GM19238 (cell line): ENCODE results near the gene GRIK5.

ENCODE experiments used
- DNase-seq: peaks from one replicate; pipeline ENCODE4 v3.0.0; 2011; ENCODE audit warnings: low spot score; ENCODE audit not compliant: insufficient read length

GRIK5 gene

DNA sequence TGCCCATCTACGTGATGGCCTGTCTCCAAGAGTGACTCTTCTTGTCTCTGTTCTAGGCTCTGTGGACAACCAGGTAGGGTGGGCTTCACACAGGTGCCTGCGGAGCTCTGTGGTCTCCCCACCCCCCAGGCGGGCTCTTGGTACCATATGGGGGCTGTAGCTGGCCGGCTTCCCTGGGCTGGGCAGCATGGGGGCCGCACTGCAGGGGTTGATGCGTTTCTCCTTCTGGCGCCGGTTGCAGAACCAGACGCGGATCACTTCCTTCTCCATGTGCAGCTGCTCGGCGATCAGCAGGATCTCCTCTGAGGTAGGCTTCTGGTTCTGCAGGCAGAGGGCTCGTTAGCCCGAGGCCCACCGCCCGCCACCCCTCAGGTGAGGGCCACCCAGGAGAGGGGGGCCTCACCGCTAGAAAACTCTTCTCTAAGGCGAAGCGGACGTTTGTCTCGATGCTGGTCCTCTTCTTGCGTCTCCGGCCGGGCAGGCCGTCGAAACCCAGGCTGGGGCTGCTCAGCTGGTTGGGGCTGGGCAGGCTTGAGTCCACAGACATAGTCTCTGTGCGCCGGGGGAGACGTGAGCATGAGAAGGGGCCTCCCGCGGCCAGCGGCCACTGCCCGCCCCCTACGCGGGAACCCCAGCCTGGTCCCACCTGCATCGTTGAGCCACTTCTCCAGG, 25.3 kb upstream of the GRIK5 start:
- no peak for DNase-seq

GRCh38 chr19:42093926-42094325, 23.9 kb upstream of the GRIK5 start:
- DNase-seq, result no peak

DNA sequence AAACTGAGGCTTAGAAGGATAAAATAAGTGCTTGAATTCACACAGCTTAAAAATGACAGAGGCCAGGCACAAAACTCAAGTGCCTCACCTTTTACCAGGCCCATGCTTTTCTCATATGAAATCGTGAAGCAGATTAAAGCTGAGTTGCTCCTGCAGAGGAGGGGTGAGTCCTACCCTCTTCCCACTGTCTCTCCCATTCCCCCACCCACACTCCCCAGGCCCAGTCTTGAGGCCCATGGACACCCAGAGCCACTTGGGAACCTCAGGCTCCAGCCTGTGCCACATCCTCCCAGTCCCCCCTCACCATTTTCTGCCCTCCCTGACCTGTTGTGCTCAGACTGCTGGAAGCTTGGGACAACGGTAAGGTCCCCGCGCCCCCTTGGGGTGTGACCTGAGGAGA, 23.5 kb upstream of the GRIK5 start:
- DNase-seq, result no peak

DNA sequence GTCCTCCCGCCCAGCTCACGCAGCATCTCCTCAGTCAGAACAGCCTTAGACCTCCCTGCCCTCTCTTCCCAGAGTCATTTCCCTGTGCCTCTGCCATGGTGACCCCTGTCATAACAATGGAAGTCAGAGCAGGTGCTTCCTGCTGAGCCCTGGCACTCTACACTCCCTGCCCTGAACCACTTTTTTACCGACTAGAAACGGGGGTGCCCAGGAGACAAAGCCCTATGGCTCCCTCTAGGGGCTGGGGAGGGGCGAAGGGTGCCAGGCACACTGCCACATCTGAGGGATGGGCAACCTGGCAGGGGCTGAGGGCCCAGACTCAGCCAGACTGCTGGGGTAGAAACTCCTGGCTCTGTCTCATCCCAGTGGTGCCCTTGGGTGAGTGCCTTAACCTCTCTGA, 22.3 kb upstream of the GRIK5 start:
- DNase-seq, result no peak

- DNase-seq, result no peak
Observed at GRCh38 chr19:42091742-42092141, 21.7 kb upstream of the GRIK5 start.

GRCh38 chr19:42091300-42091699, 21.3 kb upstream of the GRIK5 start:
- DNase-seq, result no peak

- no peak for DNase-seq
Observed at GRCh38 chr19:42090672-42091071, 20.7 kb upstream of the GRIK5 start.

DNA sequence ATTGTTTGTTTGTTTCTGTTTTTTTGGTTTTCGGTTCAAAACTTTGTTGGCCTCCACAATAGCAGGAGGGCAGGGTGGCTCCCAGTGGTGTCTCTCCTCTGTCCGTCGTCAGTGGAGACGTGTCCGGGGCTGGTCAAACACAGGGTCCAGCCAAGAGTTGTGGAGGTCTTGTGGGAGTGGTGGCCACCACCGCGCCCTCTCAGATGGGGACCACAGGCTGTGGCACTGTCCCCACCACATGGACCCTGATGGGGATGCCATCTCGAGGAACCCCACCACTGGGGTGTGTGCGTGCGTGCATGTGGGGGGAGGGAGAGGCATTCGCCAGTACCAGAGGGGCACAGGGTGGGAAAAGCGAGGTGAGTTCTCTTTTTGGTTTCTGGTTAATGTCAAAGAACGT, 19.8 kb upstream of the GRIK5 start:
- DNase-seq, result no peak

DNA sequence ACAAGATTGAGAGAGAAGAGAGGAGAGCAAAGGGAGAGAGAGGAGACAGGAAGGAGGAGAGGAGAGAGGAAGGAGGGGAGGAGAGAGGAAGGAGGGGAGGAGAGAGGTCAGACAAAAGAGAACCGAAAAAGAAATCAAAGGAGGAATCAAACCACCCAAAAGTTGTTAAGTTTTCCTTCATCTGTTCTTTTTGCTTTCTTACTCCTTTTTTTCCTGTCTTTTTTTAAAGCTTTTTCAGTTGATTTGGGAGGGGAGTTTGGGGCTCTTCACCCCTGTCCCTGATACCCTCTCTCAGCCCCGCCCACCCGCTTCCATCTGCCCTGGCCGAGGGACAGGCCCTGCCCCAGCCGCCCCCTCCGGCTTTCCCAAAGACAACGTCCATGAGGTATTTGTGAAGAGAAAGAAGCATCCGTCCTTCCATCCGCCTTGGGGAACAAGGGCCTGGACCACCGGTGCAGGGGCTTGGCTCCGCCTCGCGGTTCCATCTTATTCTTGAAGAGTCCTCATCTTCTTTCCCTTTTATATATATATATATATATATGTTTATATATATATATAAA, 19.3 kb upstream of the GRIK5 start:
- no peak for DNase-seq

DNA sequence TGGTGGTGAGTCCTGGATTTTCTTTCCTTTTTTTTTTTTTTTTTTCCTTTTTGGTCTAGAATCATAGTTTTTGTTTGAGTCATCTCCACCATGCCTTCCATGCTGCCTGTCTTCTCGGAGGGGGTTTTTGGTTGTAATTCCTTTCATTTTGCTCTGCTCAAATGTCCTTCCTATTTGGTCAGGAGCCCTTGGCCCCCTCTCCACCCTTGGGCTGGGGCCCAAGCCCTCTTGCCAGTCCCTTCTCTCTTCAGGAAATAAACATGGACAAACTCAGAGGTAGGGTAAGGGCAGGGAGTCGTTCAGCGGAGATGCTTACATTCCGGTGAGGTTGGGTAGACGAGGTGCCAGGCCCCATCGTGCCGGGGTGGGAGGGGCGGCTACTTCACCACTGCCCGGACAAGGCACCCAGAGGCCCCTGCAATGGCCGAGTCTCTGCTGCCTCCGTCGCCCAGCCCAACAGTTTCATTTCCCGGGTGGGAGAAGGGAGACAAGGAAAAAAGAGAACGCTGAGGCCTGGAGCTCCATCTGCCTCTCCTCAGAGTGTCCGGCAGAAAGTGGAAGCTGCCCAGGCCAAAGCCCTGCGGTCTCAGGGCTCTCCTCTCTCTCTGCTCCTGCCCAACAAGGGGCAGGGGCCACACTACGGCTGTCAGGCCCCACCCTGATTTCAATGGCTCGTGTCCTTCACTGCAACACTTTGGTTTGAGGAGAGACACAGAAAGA, 18.6 kb upstream of the GRIK5 start:
- DNase-seq, result no peak

DNA sequence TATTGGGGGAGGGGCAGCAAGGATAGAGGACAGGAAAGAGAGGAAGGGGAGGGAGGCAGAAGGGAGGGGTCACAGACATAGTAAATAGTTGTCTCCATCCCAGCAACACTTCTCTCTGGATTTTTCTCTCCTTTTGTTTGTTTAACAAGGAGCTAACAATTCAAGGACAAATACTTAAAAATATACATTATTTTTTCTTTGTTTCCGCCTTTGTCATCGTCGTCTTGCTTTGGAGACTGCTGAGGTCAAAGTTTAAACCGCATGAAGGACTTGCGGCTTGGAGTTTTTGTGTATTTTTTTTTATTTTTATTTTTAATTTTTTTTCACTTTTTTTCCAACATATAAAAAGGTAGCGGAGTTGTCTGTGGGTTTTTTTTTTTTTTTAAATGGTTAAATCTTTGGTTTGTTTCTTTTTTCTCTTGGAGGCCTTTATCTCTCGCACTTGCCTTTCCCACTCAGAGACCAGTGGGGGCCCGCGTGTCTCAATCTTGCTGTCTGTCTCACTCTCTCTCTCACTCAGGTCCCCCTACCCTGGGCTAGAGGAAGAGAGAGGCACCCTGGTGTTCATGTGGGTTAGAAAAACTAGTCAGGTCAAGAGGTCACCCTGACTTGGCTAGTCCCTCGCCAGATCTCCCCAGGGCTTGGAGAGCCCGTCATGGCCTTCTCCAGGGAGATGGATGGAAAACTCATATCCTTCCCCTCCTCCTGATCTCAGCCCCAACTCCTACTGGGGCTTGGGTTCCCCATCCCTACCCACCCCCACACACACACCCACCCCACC, 17.0 kb upstream of the GRIK5 start:
- no peak for DNase-seq

DNA sequence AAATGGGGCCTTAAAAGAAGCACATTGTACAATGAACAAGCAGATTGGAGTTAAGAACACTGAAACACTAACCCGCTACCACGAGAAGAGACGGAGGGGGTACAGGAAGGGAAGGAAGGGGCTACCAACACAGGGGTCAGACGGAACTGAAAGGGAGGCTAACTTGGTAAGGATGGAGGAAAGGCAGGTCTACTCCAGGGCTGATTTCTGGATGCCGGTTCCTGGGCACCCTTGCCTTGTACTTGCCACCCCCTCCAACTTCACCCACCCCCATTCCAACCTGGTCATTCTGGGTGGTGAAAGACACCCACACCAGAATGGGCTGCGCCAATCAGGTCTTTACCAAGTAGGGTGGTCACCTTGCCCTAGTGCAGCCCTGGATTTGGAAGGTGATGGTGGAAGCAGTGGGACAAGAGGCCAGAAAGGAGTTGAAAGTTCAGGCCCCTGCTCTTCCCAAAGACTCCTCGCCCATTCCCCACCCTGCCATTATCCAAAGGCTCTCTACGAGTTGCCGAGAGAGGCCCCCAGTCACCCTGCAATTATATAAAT, 16.3 kb upstream of the GRIK5 start:
- DNase-seq, result no peak

DNA sequence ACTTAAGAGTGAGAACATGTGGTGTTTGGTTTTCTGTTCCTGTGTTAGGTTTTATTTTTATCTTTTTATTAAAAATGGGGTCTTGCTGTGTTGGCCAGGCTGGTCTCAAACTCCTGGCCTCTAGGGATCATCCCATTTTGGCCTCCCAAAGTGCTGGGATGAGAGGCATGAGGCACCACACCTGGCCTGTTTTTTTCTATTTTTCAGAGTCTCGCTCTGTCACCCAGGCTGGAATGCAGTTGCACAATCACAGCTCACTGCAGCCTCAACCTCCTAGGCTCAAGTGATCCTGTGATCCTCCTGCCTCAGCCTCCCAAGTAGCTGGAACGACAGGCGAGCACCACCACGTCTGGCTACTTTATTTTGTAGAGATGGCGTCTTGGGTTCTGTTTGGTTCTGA, 13.5 kb upstream of the GRIK5 start:
- DNase-seq, result no peak

DNA sequence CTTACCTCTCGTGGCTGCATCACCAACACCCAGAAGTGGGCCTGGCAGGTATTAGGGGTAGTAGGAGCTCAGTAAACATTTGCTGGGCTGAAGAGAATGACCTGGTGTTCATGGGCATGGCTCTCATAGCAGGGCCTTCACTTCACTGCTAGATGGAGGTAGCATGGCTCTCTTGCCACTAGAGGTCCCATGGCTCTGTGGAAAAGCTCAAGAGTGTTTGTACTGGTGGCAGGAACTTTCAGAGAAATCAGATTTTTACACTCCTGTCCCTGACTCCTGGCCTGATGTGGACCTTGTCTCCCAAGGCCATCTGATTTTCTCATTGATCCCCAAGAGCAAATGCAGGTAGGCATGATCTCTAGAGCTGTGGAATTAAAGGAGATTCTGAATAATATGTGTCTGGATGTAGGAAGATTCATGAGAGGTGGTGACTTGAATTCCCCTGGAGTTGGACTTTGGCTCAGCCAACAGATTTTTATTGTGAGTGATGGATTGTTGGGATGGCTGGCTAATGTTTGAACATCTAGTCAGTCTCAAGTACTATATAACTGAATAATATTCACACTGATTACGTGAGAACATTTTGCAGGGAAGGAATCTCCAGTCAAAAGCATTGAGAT, 11.7 kb upstream of the GRIK5 start:
- no peak for DNase-seq

- DNase-seq, result no peak
Observed at GRCh38 chr19:42080764-42081375, 10.9 kb upstream of the GRIK5 start.

DNA sequence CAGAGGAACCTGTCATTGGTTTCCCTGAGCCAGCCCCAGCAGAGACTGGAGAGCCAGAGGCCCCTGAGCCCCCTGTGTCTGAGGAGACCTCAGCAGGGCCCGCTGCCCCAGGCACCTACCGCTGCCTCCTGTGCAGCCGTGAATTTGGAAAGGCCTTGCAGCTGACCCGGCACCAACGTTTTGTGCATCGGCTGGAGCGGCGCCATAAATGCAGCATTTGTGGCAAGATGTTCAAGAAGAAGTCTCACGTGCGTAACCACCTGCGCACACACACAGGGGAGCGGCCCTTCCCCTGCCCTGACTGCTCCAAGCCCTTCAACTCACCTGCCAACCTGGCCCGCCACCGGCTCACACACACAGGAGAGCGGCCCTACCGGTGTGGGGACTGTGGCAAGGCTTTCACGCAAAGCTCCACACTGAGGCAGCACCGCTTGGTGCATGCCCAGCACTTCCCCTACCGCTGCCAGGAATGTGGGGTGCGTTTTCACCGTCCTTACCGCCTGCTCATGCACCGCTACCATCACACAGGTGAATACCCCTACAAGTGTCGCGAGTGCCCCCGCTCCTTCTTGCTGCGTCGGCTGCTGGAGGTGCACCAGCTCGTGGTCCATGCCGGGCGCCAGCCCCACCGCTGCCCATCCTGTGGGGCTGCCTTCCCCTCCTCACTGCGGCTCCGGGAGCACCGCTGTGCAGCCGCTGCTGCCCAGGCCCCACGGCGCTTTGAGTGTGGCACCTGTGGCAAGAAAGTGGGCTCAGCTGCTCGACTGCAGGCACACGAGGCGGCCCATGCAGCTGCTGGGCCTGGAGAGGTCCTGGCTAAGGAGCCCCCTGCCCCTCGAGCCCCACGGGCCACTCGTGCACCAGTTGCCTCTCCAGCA, 10.1 kb upstream of the GRIK5 start:
- no peak for DNase-seq

DNA sequence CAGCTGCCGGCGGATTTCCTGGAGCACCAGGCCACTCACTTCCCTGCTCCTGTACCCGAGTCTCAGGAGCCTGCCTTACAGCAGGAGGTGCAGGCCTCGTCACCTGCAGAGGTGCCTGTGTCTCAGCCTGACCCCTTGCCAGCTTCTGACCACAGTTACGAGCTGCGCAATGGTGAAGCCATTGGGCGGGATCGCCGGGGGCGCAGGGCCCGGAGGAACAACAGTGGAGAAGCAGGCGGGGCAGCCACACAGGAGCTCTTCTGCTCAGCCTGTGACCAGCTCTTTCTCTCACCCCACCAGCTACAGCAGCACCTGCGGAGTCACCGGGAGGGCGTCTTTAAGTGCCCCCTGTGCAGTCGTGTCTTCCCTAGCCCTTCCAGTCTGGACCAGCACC, 9.3 kb upstream of the GRIK5 start:
- DNase-seq, result no peak

GRCh38 chr19:42078538-42079275, 8.7 kb upstream of the GRIK5 start:
- no peak for DNase-seq

GRCh38 chr19:42078058-42078457, 8.1 kb upstream of the GRIK5 start:
- DNase-seq, result no peak
